ENCODE results near the gene RYR1. TPM values are rescaled to one million over a fixed set of nuclear protein-coding genes. Genes with fewer than 3 reads are reported as not detected.

RYR1 gene
- total RNA-seq, 4 donors from 2014 or later = 0.20 to 2.1 (median 1.4) TPM

DNA sequence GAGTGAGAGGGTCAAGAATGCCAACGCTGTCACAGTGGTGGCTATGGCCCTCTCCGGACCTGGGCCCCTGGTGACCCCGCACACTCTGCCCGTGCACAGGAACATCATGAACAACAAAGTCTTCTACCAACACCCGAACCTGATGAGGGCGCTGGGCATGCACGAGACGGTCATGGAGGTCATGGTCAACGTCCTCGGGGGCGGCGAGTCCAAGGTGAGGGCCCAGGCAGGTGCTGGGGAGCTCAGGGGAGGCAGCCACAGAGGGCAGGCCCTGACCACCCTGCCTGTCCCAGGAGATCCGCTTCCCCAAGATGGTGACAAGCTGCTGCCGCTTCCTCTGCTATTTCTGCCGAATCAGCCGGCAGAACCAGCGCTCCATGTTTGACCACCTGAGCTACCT, 62.6 kb downstream of the RYR1 start:
- no peaks in the 10 kb centered on the region for H3K27me3 ChIP-seq
- 85% methylated on average over 17 of the region's 17 CpGs; no CpG with 5 or more reads in 1 of the 2 donors for WGBS, 2 donors (ENCODE audit: low coverage in 1 of 2)
- DNase-seq = no peak
- in situ Hi-C loops (cut with MboI; ENCODE audit: low pct_ligation_motif_present in 1 of 4, low pct_unique_long_range_greater_than_20kb in 1 of 4, low sequenced_read_pairs in 3 of 4) (no loop called here), intact Hi-C loops (cut with DNase I; ENCODE audit: low total_unique reads) (no loop called here)
- H3K27ac ChIP-seq = no peak overlapping the region
- H3K4me1 ChIP-seq = no peaks in the 10 kb centered on the region
- H3K36me3 ChIP-seq = no peaks in the 10 kb centered on the region
- H3K9me3 ChIP-seq = no peaks in the 10 kb centered on the region
- TF ChIP-seq POLR2AphosphoS5 (IDR thresholded peaks at IDR 0.05) (no peak), EP300 (IDR thresholded peaks at IDR 0.05; ENCODE audit: low read depth) (no peak), POLR2A (IDR thresholded peaks at IDR 0.05) (no peak)
- TF ChIP-seq, protein P1, sequence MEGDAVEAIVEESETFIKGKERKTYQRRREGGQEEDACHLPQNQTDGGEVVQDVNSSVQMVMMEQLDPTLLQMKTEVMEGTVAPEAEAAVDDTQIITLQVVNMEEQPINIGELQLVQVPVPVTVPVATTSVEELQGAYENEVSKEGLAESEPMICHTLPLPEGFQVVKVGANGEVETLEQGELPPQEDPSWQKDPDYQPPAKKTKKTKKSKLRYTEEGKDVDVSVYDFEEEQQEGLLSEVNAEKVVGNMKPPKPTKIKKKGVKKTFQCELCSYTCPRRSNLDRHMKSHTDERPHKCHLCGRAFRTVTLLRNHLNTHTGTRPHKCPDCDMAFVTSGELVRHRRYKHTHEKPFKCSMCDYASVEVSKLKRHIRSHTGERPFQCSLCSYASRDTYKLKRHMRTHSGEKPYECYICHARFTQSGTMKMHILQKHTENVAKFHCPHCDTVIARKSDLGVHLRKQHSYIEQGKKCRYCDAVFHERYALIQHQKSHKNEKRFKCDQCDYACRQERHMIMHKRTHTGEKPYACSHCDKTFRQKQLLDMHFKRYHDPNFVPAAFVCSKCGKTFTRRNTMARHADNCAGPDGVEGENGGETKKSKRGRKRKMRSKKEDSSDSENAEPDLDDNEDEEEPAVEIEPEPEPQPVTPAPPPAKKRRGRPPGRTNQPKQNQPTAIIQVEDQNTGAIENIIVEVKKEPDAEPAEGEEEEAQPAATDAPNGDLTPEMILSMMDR (IDR thresholded peaks at IDR 0.05) = no peak
- H3K4me3 ChIP-seq = no peak overlapping the region

DNA sequence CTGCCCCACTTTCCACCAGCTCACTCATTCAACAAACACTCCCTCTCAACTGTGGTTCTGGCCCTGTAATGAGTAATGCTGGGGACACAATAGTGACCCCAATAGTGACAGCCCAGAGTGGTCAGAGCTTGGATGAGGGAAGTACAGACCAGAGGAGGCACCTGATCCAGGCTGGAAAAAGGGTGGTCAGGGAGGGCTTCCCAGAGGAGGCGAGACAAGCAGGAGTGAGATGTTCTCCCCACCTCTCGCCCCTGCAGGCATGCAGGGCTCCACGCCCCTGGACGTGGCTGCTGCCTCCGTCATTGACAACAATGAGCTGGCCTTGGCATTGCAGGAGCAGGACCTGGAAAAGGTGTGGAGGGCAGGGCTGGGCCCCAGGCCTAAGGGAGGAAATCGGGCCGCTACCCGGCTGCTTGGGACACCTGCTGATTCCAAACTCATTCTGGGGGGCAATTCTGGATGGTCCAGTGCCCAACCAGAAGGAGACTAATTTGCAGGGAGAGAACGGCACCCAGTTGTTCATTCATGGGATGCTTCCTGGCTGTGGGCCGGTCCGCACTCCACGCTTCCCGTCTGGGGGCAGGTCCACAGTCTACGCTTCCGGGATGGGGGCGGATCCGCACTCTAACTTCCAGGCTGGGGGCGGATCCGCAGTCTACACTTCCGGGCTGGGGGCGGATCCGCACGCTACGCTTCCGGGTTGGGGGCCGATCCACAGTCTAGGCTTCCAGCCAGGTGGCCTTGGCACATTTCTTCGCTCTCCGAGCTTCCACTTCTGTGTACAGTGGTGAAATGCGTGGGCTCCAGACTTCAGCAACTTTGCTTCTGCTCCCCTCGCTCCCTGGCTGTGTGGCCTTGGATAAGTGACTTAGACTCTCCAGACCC, 63.4 kb downstream of the RYR1 start:
- Histone ChIP-seq H3K4me1 (no peaks in the 10 kb centered on the region), H3K4me3 (no peak overlapping the region), H3K27me3 (no peaks in the 10 kb centered on the region), H3K9me3 (no peaks in the 10 kb centered on the region), H3K36me3 (no peaks in the 10 kb centered on the region), H3K27ac (no peak overlapping the region)
- intact Hi-C loops (cut with DNase I; ENCODE audit: low total_unique reads) = no loop called here
- no peak for TF ChIP-seq POLR2A (IDR thresholded peaks at IDR 0.05)
- in situ Hi-C loops (cut with MboI; ENCODE audit: low pct_ligation_motif_present in 1 of 4, low pct_unique_long_range_greater_than_20kb in 1 of 4, low sequenced_read_pairs in 3 of 4) = no loop called here
- 80 to 87% methylated on average over 1 to 30 of the region's 30 CpGs for WGBS, 2 donors (ENCODE audit: low coverage in 1 of 2)
- no peak for DNase-seq

DNA sequence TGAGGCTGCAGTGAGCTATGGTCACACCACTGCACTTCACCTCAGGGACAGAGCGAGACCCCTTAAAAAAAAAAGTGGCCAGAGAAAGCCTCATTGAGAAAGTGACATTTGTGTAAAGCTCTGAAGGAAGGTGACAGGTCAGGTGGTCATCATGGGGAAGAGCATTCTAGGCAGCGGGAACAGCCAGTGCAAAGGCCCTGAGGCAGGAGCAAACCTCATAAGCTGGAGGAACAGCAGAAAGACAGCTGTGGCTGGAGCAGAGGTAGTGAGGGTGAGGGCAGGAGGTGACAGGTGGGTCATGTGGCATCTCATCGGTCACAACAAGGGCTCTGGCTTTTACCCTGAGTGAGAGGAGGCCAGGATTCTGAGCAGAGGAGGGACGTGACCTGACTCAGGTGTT, 64.4 kb downstream of the RYR1 start:
- H3K36me3 ChIP-seq = no peaks in the 10 kb centered on the region
- no peak for DNase-seq
- no peaks in the 10 kb centered on the region for H3K4me1 ChIP-seq
- in situ Hi-C loops (cut with MboI; ENCODE audit: low pct_ligation_motif_present in 1 of 4, low pct_unique_long_range_greater_than_20kb in 1 of 4, low sequenced_read_pairs in 3 of 4) = no loop called here
- intact Hi-C loops (cut with DNase I; ENCODE audit: low total_unique reads) = no loop called here
- no peak overlapping the region for H3K27ac ChIP-seq
- no peak overlapping the region for H3K4me3 ChIP-seq
- WGBS, 2 donors (ENCODE audit: low coverage in 1 of 2) = 73 to 82% methylated on average over 4 of the region's 4 CpGs
- no peaks in the 10 kb centered on the region for H3K27me3 ChIP-seq
- TF ChIP-seq EP300 (IDR thresholded peaks at IDR 0.05; ENCODE audit: low read depth) = no peak
- no peak for TF ChIP-seq POLR2AphosphoS5 (IDR thresholded peaks at IDR 0.05)
- TF ChIP-seq, protein P1 (IDR thresholded peaks at IDR 0.05) = no peak
- TF ChIP-seq POLR2A (IDR thresholded peaks at IDR 0.05) = no peak
- H3K9me3 ChIP-seq = no peaks in the 10 kb centered on the region

DNA sequence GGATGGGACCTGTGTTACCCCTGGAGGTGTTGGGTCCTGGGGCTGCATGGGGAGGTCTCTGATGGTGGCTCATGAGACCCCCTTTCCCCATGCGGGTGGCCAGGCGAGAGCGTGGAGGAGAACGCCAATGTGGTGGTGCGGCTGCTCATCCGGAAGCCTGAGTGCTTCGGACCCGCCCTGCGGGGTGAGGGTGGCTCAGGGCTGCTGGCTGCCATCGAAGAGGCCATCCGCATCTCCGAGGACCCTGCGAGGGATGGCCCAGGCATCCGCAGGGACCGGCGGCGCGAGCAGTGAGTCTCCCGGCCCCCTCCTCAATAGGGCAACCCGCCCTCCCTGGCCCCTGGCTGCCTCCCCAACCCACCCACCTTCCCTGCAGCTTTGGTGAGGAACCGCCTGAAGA, 66.0 kb downstream of the RYR1 start:
- no peak overlapping the region for H3K27ac ChIP-seq
- no peaks in the 10 kb centered on the region for H3K27me3 ChIP-seq
- 94% methylated on average over 19 of the region's 21 CpGs; no CpG with 5 or more reads in 1 of the 2 donors for WGBS, 2 donors (ENCODE audit: low coverage in 1 of 2)
- no peaks in the 10 kb centered on the region for H3K36me3 ChIP-seq
- TF ChIP-seq POLR2AphosphoS5 (IDR thresholded peaks at IDR 0.05) (no peak), EP300 (IDR thresholded peaks at IDR 0.05; ENCODE audit: low read depth) (no peak)
- TF ChIP-seq, protein P1 (IDR thresholded peaks at IDR 0.05) = no peak
- H3K4me1 ChIP-seq = no peaks in the 10 kb centered on the region
- H3K9me3 ChIP-seq = no peaks in the 10 kb centered on the region
- no peak for DNase-seq
- in situ Hi-C loops (cut with MboI; ENCODE audit: low pct_ligation_motif_present in 1 of 4, low pct_unique_long_range_greater_than_20kb in 1 of 4, low sequenced_read_pairs in 3 of 4) (no loop called here), intact Hi-C loops (cut with DNase I; ENCODE audit: low total_unique reads) (no loop called here)
- no peak overlapping the region for H3K4me3 ChIP-seq

Data from transverse colon (tissue), 4 donors.